HL-60 (cell line): ENCODE results near the gene CPPED1.

Source experiments
- POLR2AphosphoS5 ChIP-seq: IDR thresholded peaks from 2 replicates; pipeline ENCODE4 v1.6.1; 2012; ENCODE audit warnings: low read depth
- TF ChIP-seq, protein P1 (sequence below): IDR thresholded peaks from one replicate; pipeline ENCODE4 v1.5.1; 2011; ENCODE audit warnings: low read length, control low read depth, inconsistent platforms; ENCODE audit not compliant: insufficient read depth
- TF ChIP-seq, protein P2 (sequence below): IDR thresholded peaks from 2 replicates; pipeline ENCODE4 v1.6.1; 2012; ENCODE audit warnings: low read depth; ENCODE audit not compliant: insufficient replicate concordance

DNA sequence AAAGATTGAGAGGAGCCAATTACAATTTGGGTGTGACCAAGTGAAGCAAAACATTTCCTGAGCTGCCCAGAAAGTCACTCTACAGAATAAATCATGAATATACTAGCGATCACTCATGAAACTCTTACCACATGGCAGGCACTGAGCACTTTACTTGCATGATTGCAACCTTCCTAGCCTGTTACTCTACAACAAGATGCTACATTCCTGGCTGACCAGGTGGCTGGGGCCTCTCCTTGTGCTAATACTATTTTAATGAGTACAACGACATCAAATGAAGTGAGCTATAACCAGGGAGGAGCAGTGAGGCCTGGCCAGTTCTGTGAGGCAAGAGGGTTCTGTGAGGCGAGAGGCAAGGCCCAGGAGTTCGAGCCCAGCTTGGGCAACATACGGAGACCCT, 75.2 kb downstream of the CPPED1 start:
- TF ChIP-seq, protein P1, sequence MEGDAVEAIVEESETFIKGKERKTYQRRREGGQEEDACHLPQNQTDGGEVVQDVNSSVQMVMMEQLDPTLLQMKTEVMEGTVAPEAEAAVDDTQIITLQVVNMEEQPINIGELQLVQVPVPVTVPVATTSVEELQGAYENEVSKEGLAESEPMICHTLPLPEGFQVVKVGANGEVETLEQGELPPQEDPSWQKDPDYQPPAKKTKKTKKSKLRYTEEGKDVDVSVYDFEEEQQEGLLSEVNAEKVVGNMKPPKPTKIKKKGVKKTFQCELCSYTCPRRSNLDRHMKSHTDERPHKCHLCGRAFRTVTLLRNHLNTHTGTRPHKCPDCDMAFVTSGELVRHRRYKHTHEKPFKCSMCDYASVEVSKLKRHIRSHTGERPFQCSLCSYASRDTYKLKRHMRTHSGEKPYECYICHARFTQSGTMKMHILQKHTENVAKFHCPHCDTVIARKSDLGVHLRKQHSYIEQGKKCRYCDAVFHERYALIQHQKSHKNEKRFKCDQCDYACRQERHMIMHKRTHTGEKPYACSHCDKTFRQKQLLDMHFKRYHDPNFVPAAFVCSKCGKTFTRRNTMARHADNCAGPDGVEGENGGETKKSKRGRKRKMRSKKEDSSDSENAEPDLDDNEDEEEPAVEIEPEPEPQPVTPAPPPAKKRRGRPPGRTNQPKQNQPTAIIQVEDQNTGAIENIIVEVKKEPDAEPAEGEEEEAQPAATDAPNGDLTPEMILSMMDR: no peak
- TF ChIP-seq POLR2AphosphoS5: no peak
- TF ChIP-seq, protein P2, sequence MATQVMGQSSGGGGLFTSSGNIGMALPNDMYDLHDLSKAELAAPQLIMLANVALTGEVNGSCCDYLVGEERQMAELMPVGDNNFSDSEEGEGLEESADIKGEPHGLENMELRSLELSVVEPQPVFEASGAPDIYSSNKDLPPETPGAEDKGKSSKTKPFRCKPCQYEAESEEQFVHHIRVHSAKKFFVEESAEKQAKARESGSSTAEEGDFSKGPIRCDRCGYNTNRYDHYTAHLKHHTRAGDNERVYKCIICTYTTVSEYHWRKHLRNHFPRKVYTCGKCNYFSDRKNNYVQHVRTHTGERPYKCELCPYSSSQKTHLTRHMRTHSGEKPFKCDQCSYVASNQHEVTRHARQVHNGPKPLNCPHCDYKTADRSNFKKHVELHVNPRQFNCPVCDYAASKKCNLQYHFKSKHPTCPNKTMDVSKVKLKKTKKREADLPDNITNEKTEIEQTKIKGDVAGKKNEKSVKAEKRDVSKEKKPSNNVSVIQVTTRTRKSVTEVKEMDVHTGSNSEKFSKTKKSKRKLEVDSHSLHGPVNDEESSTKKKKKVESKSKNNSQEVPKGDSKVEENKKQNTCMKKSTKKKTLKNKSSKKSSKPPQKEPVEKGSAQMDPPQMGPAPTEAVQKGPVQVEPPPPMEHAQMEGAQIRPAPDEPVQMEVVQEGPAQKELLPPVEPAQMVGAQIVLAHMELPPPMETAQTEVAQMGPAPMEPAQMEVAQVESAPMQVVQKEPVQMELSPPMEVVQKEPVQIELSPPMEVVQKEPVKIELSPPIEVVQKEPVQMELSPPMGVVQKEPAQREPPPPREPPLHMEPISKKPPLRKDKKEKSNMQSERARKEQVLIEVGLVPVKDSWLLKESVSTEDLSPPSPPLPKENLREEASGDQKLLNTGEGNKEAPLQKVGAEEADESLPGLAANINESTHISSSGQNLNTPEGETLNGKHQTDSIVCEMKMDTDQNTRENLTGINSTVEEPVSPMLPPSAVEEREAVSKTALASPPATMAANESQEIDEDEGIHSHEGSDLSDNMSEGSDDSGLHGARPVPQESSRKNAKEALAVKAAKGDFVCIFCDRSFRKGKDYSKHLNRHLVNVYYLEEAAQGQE: no peak
